Measurements from ENCODE around the gene GDPGP1. TPM values are rescaled to one million over a fixed set of nuclear protein-coding genes. Genes with fewer than 3 reads are reported as not detected.

GDPGP1 gene
- total RNA-seq, 2 donors from 2014 or later, result 4.8 to 5.4 TPM

DNA sequence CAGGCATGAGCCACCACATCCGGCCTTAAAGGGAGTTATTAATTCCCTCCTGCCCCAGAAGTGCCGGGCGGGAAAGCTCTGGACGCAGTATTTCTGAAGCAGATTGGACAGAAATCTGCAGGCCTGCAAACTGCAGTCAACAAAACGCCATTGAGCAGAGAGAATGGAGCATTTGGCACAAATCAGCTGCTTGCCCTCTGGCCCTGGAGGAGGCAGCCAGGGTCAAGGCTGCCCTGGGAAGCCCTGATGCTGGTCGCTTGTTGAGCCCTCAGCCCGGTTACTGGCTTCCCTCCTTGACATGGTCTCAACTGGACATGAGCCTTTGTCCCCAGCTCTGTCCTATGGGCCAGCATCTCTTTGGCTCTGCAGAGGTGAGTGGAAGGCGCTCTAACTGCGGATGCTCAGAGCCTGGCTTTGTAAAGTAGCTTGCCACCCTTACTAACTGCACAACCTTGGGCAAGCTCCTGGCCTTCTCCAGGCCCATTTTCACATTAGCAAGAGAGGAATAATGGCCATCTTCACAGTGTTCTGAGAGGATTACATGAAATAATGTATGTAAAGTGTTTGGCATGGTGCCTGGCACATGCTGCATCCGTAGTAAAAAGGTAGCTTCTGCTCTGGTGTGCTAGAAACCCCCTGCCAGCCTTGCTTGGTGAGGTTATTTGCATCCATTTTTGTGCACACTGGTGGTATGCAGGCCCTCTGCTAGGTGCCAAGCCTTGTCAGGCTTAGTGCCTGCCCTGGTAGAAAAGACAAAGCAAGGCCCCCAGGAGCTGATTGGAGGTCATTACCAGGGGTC lies 28.8 kb upstream of the GDPGP1 start:
- H3K27me3 ChIP-seq (ENCODE audit: control insufficient read depth, insufficient read depth, low read length, poor library complexity, severe bottlenecking), result peaks cover 6% of the 10 kb centered on the region
- peaks cover 3% of the 10 kb centered on the region for H3K4me1 ChIP-seq (ENCODE audit: control insufficient read depth, insufficient read depth, low read length)
- no peak overlapping the region for H3K27ac ChIP-seq (ENCODE audit: low read depth, low read length)
- H3K9me3 Mint-ChIP-seq, result no peaks in the 10 kb centered on the region
- no peak overlapping the region for H3K4me3 ChIP-seq (ENCODE audit: low read length)
- no peak for DNase-seq
- H3K27me3 Mint-ChIP-seq (ENCODE audit: insufficient read depth), result no peaks in the 10 kb centered on the region
- no peak overlapping the region for H3K4me3 Mint-ChIP-seq
- 91 to 98% methylated on average over 8 to 10 of the region's 10 CpGs for WGBS, 2 experiments (ENCODE audit: insufficient coverage in 1 of 2, insufficient read length in 1 of 2)
- no peaks in the 10 kb centered on the region for H3K9me3 ChIP-seq (ENCODE audit: control insufficient read depth, low read length)
- peaks cover 6% of the 10 kb centered on the region for H3K36me3 Mint-ChIP-seq (ENCODE audit: low read depth)
- H3K9ac ChIP-seq (ENCODE audit: extremely low read depth, low read length, poor library complexity, severe bottlenecking), result no peak overlapping the region
- H3K36me3 ChIP-seq (ENCODE audit: control insufficient read depth, insufficient read depth, low read length), result no peaks in the 10 kb centered on the region
- TF ChIP-seq, protein P1, sequence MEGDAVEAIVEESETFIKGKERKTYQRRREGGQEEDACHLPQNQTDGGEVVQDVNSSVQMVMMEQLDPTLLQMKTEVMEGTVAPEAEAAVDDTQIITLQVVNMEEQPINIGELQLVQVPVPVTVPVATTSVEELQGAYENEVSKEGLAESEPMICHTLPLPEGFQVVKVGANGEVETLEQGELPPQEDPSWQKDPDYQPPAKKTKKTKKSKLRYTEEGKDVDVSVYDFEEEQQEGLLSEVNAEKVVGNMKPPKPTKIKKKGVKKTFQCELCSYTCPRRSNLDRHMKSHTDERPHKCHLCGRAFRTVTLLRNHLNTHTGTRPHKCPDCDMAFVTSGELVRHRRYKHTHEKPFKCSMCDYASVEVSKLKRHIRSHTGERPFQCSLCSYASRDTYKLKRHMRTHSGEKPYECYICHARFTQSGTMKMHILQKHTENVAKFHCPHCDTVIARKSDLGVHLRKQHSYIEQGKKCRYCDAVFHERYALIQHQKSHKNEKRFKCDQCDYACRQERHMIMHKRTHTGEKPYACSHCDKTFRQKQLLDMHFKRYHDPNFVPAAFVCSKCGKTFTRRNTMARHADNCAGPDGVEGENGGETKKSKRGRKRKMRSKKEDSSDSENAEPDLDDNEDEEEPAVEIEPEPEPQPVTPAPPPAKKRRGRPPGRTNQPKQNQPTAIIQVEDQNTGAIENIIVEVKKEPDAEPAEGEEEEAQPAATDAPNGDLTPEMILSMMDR (conservative IDR thresholded peaks at IDR 0.05), result no peak
- no peak overlapping the region for H3K27ac Mint-ChIP-seq
- H3K4me1 Mint-ChIP-seq, result peaks cover 15% of the 10 kb centered on the region

DNA sequence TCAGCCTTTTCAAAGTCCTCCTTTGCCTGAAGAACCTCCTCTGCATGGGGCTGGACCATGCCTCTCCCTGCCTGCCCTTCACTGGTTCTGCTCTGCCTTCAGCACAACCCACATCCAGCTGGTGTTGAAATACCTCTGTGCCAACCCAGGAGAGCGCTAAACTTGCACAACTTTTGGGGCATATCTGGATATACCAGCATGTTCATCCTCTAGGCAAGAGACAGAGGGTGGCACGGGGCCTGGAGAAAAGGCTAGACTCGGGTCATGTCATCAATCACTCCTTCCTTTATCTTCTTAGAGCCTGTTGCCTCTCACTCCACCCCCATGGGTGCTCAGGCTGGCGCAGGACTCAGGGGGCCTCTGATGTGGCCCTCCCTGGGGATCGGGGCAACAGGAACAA lies 28.1 kb upstream of the GDPGP1 start:
- Histone ChIP-seq H3K9ac (ENCODE audit: extremely low read depth, low read length, poor library complexity, severe bottlenecking) (no peak overlapping the region), H3K4me3 (ENCODE audit: low read length) (no peak overlapping the region), H3K9me3 (ENCODE audit: control insufficient read depth, low read length) (no peaks in the 10 kb centered on the region), H3K36me3 (ENCODE audit: control insufficient read depth, insufficient read depth, low read length) (no peaks in the 10 kb centered on the region), H3K27me3 (ENCODE audit: control insufficient read depth, insufficient read depth, low read length, poor library complexity, severe bottlenecking) (peaks cover 6% of the 10 kb centered on the region), H3K4me1 (ENCODE audit: control insufficient read depth, insufficient read depth, low read length) (no peaks in the 10 kb centered on the region), H3K27ac (ENCODE audit: low read depth, low read length) (no peak overlapping the region)
- Mint-ChIP-seq H3K4me3 (no peak overlapping the region), H3K4me1 (peaks cover 9% of the 10 kb centered on the region), H3K36me3 (ENCODE audit: low read depth) (peaks cover 6% of the 10 kb centered on the region), H3K27me3 (ENCODE audit: insufficient read depth) (no peaks in the 10 kb centered on the region), H3K27ac (no peak overlapping the region), H3K9me3 (no peaks in the 10 kb centered on the region)
- TF ChIP-seq, protein P1 (conservative IDR thresholded peaks at IDR 0.05), result no peak
- 87 to 89% methylated on average over 3 to 5 of the region's 5 CpGs for WGBS, 2 experiments (ENCODE audit: insufficient coverage in 1 of 2, insufficient read length in 1 of 2)
- no peak for DNase-seq

DNA sequence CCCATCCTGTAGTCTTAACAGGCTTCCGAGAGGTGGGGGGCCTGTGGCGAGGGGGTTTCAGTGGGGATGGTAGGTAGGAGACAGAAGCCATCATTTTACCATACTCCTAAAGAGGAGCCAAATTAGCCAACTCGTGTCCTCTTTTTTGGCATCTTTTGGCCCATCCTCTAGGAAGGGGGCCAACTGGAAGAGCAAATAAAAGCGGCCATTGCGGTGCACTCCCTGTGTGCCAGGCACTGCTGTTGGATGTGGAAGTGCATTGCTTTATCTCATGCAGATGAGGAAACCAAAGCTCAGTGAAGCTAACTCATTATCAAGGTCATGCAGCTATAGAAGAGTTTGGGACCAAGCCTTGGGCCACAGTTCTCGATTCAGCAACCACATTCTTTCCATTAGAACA lies 26.8 kb upstream of the GDPGP1 start:
- Histone ChIP-seq H3K27ac (ENCODE audit: low read depth, low read length) (no peak overlapping the region), H3K9ac (ENCODE audit: extremely low read depth, low read length, poor library complexity, severe bottlenecking) (no peak overlapping the region), H3K9me3 (ENCODE audit: control insufficient read depth, low read length) (no peaks in the 10 kb centered on the region), H3K36me3 (ENCODE audit: control insufficient read depth, insufficient read depth, low read length) (no peaks in the 10 kb centered on the region), H3K4me3 (ENCODE audit: low read length) (no peak overlapping the region), H3K4me1 (ENCODE audit: control insufficient read depth, insufficient read depth, low read length) (no peaks in the 10 kb centered on the region), H3K27me3 (ENCODE audit: control insufficient read depth, insufficient read depth, low read length, poor library complexity, severe bottlenecking) (peaks cover 6% of the 10 kb centered on the region)
- WGBS, 2 experiments (ENCODE audit: insufficient coverage in 1 of 2, insufficient read length in 1 of 2), result 94 to 100% methylated on average over 4 to 6 of the region's 6 CpGs
- Mint-ChIP-seq H3K4me1 (peaks cover 9% of the 10 kb centered on the region), H3K27ac (no peak overlapping the region), H3K27me3 (ENCODE audit: insufficient read depth) (no peaks in the 10 kb centered on the region), H3K36me3 (ENCODE audit: low read depth) (peaks cover 6% of the 10 kb centered on the region), H3K4me3 (no peak overlapping the region), H3K9me3 (no peaks in the 10 kb centered on the region)
- TF ChIP-seq, protein P1 (conservative IDR thresholded peaks at IDR 0.05), result no peak
- no peak for DNase-seq

Measured in endodermal cell (in vitro differentiated cells).